NCI-H1930 (cell line): ENCODE data around the gene MSL1.

Experiments used
- DNase-seq, 2 experiments: peaks; one replicate each; lab custom pipeline; 2025; lab: John Stamatoyannopoulos, UW

The MSL1 gene

GRCh38 chr17:40176754-40177110 lies 55.0 kb downstream of the MSL1 start:
- no peak for DNase-seq

GRCh38 chr17:40177275-40177874 lies 55.6 kb downstream of the MSL1 start, which contains the start of gene RAPGEFL1:
TSS of gene RAPGEFL1 (plus strand) at chr17:40177470. CDS start at chr17:40177862, 392 bp downstream.
- peak; percentile 50 to 63 for DNase-seq

- no peak for DNase-seq
Measured at GRCh38 chr17:40178021-40178601, 56.3 kb downstream of the MSL1 start.

GRCh38 chr17:40178660-40179059 lies 56.9 kb downstream of the MSL1 start:
- DNase-seq = no peak

- no peak for DNase-seq
Measured at GRCh38 chr17:40179923-40180659, 58.3 kb downstream of the MSL1 start.

- no peak for DNase-seq
Measured at GRCh38 chr17:40180694-40181093, 58.9 kb downstream of the MSL1 start.

GRCh38 chr17:40181205-40181604 lies 59.4 kb downstream of the MSL1 start:
- DNase-seq = no peak

- DNase-seq = no peak
Measured at GRCh38 chr17:40182606-40183005, 60.8 kb downstream of the MSL1 start.
